Activated CD8-positive, alpha-beta T cell treated with anti-CD3 and anti-CD28 coated beads for 36 hours (primary cell): ENCODE data around the gene FAF2. TPM values are rescaled to one million over a fixed set of nuclear protein-coding genes. Genes with fewer than 3 reads are reported as not detected.

Experiments
- ATAC-seq: fragments of 200-7000 bp; cut with Tn5 transposase; one replicate; pipeline ENCODE4 v1.10.0; 2021; ENCODE audit warnings: mild to moderate bottlenecking, moderate library complexity
- CTCF ChIA-PET: fragments of 350-600 bp; sonication (Branson Sonifier 250); formaldehyde crosslinking; loops from one replicate; lab custom pipeline; 2021; ENCODE audit warnings: antibody characterized with exemption; lab: Charles Lee
- POLR2A ChIA-PET: fragments of 350-600 bp; sonication (Branson Sonifier 250); formaldehyde crosslinking; loops from one replicate; lab custom pipeline; 2021; ENCODE audit warnings: antibody characterized with exemption; lab: Charles Lee
- DNase-seq: peaks from one replicate; pipeline ENCODE4 v3.0.0-alpha.2; 2020
- H3K27ac Mint-ChIP-seq: one replicate; pipeline ENCODE4 v1.8.0; 2021; ENCODE audit warnings: mild to moderate bottlenecking, mixed read lengths
- H3K27me3 Mint-ChIP-seq: one replicate; pipeline ENCODE4 v1.8.0; 2021; ENCODE audit warnings: mixed read lengths
- H3K36me3 Mint-ChIP-seq: one replicate; pipeline ENCODE4 v1.8.0; 2021; ENCODE audit warnings: low read depth, mixed read lengths
- H3K4me1 Mint-ChIP-seq: one replicate; pipeline ENCODE4 v1.8.0; 2021; ENCODE audit warnings: low read depth, mixed read lengths
- H3K4me3 Mint-ChIP-seq: one replicate; pipeline ENCODE4 v1.8.0; 2021; ENCODE audit warnings: mild to moderate bottlenecking, moderate library complexity, mixed read lengths
- H3K9me3 Mint-ChIP-seq: one replicate; pipeline ENCODE4 v1.8.0; 2021; ENCODE audit warnings: mixed read lengths
- intact Hi-C: fragments of 100-400 bp; cut with micrococcal nuclease; formaldehyde crosslinking; loops from one replicate; pipeline ENCODE4 v1.10.0; 2022
- total RNA-seq, 2 experiments: library from RNA; stranded (reverse); gene quantifications; one replicate each; pipeline ENCODE4 v1.2.3, GENCODE V29; 2021
- TF ChIP-seq, protein P1 (sequence below): fragments of 200-600 bp; IDR thresholded peaks from one replicate; pipeline ENCODE4 v1.8.0; 2022; ENCODE audit warnings: antibody characterized with exemption, mild to moderate bottlenecking

The FAF2 gene
- total RNA-seq, 2 experiments from 2014 or later = 32.6 to 33.0 TPM

GRCh38 chr5:176543428-176544182 is 95.4 kb downstream of the FAF2 start:
- ChIA-PET POLR2A (interaction anchor here (0.7 to 4.8 kb wide), 11 partner anchors 11 to 223 kb away, joined by 3 to 51 read pairs (median 3); partner anchors contain the start of gene FAF2), CTCF (interaction anchor here (0.7 to 3.2 kb wide), 8 partner anchors 8 to 182 kb away, joined by 3 to 26 read pairs (median 8); partner anchors contain the start of genes CLTB, FAF2 and KIAA1191)
- Mint-ChIP-seq H3K9me3 (no peaks in the 10 kb centered on the region), H3K4me1 (peaks cover 66% of the 10 kb centered on the region), H3K36me3 (no peaks in the 10 kb centered on the region), H3K27ac (peak overlapping the region; percentile 94), H3K27me3 (no peaks in the 10 kb centered on the region), H3K4me3 (peak overlapping the region; percentile 94)
- TF ChIP-seq, protein P1, sequence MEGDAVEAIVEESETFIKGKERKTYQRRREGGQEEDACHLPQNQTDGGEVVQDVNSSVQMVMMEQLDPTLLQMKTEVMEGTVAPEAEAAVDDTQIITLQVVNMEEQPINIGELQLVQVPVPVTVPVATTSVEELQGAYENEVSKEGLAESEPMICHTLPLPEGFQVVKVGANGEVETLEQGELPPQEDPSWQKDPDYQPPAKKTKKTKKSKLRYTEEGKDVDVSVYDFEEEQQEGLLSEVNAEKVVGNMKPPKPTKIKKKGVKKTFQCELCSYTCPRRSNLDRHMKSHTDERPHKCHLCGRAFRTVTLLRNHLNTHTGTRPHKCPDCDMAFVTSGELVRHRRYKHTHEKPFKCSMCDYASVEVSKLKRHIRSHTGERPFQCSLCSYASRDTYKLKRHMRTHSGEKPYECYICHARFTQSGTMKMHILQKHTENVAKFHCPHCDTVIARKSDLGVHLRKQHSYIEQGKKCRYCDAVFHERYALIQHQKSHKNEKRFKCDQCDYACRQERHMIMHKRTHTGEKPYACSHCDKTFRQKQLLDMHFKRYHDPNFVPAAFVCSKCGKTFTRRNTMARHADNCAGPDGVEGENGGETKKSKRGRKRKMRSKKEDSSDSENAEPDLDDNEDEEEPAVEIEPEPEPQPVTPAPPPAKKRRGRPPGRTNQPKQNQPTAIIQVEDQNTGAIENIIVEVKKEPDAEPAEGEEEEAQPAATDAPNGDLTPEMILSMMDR = peak; percentile 5
- DNase-seq = peak; percentile 81
- peak; percentile 66 for ATAC-seq
- intact Hi-C loops = no loop called here

- Mint-ChIP-seq H3K27me3 (no peaks in the 10 kb centered on the region), H3K9me3 (no peaks in the 10 kb centered on the region), H3K27ac (no peak overlapping the region), H3K36me3 (no peaks in the 10 kb centered on the region), H3K4me1 (peaks cover 50% of the 10 kb centered on the region), H3K4me3 (peak overlapping the region; percentile 9)
- intact Hi-C loops = no loop called here
- TF ChIP-seq, protein P1 = no peak
- DNase-seq (no peak), ATAC-seq (no peak)
- CTCF ChIA-PET = no interaction called here
- POLR2A ChIA-PET = no interaction called here
Measured at GRCh38 chr5:176545388-176545736, 97.2 kb downstream of the FAF2 start.

DNA sequence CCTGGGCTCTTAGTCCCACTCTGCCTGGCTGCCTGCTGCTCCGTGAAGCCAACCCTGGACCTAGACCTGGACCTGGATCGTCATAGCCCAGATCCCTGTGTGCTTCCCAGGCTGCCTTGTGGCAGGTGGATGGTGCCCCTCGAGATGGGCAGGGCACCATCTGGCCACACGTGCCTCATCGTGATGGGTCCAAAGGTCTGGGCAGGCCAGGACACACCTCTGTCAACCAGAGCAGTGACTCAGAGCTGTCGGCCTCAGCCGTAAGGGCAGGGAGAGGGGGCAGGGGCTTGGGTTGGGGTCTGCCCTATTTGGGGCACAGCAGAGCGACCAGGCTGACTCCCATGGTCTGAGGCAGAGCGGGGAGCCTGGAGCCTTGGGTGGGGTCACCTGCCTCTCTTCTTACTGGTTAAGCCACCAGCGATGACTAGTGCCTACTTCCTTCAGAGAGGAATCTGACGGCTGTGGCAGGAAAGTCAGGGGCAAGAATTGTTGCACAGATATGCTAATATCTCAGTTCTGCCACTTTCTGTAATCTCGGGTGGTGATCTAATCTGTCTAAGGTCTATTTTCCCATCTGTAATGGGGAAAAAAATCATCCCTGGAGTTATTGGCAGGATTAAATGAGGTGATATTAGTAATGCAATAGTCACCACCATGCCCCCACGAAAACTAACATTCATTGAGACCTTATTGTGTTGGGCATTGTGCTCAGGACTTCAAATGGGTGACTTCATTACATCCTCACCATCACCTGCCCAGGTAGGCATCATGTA is 97.7 kb downstream of the FAF2 start:
- H3K36me3 Mint-ChIP-seq = no peaks in the 10 kb centered on the region
- ATAC-seq (no peak), DNase-seq (no peak)
- H3K4me3 Mint-ChIP-seq = no peak overlapping the region
- no peaks in the 10 kb centered on the region for H3K9me3 Mint-ChIP-seq
- ChIA-PET POLR2A (interaction anchor here (0.6 to 1.2 kb wide), 2 partner anchors 8 to 580 kb away, joined by 3 to 4 read pairs; partner anchors contain the start of gene RNF44), CTCF (no interaction called here)
- H3K27ac Mint-ChIP-seq = peak overlapping the region; percentile 42
- H3K4me1 Mint-ChIP-seq = peaks cover 49% of the 10 kb centered on the region
- TF ChIP-seq, protein P1 = no peak
- intact Hi-C loops = no loop called here
- H3K27me3 Mint-ChIP-seq = no peaks in the 10 kb centered on the region

DNA sequence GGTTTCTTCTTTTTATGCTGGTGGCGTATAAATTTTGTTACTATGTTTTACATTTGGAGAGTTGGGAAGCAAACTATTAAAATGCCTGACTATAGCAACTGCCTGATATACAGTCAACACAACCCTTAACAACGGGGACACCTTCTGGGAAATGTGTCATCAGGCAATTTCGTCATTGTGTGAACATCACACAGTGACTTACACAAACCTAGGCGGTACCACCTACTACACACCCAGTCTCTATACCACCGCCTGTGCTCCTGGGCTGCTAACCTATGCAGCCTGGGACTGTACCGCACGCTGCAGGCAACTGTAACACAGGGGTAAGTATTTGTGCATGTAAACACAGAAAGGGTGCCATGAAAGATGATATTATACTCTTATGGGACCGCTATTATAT is 99.6 kb downstream of the FAF2 start:
- TF ChIP-seq, protein P1 = no peak
- H3K9me3 Mint-ChIP-seq = no peaks in the 10 kb centered on the region
- no peaks in the 10 kb centered on the region for H3K36me3 Mint-ChIP-seq
- H3K4me3 Mint-ChIP-seq = no peak overlapping the region
- peaks cover 43% of the 10 kb centered on the region for H3K4me1 Mint-ChIP-seq
- POLR2A ChIA-PET = no interaction called here
- intact Hi-C loops = no loop called here
- no peaks in the 10 kb centered on the region for H3K27me3 Mint-ChIP-seq
- ATAC-seq = peak; percentile 44
- CTCF ChIA-PET = interaction anchor here (1.0 to 1.1 kb wide), 2 partner anchors 26 to 100 kb away, joined by 3 to 5 read pairs; partner anchors contain the start of gene FAF2
- peak; percentile 52 for DNase-seq
- H3K27ac Mint-ChIP-seq = peak overlapping the region; percentile 49
